Measurements from ENCODE around the gene RBMXL2.

GRCh38 chr11:7138051-7138450, 49.3 kb downstream of the RBMXL2 start:
- TF ChIP-seq CTCF (IDR thresholded peaks at IDR 0.05), result no peak
- TF ChIP-seq EZH2 (IDR thresholded peaks at IDR 0.05; ENCODE audit: borderline replicate concordance, insufficient read depth, low read depth, low read length, poor library complexity, severe bottlenecking), result no peak
